SK-N-SH (cell line): ENCODE data around the gene F7. TPM values are rescaled to one million over a fixed set of nuclear protein-coding genes. Genes with fewer than 3 reads are reported as not detected.
"Not testable (repeated sequence)": the region's sequence is repeated elsewhere in the genome, so short reads cannot be mapped to it uniquely, and the experiment has no call there.

Experiments
- CTCF ChIA-PET: fragments of 300-600, 350-600 bp; formaldehyde crosslinking; extraction: SDS; loops from one replicate; lab custom pipeline; 2021; lab: Yijun Ruan, JAX
- POLR2A ChIA-PET: fragments of 350-600 bp; sonication (Branson Sonifier 250); formaldehyde crosslinking; extraction: SDS; loops from one replicate; lab custom pipeline; 2020; ENCODE audit warnings: antibody characterized with exemption, inconsistent platforms; lab: Yijun Ruan, JAX
- DNase-seq: peaks from one replicate; pipeline ENCODE4 v3.0.0; 2012
- H2AFZ ChIP-seq: fragments of 200-600 bp; sonication (generic); 2 replicates; pipeline ENCODE4 v1.8.1; 2016; ENCODE audit warnings: antibody characterized with exemption, mild to moderate bottlenecking, low read depth
- H3F3A ChIP-seq: fragments of 200-600 bp; sonication (generic); replicated peaks from 2 replicates; pipeline ENCODE3; 2016; ENCODE audit warnings: antibody characterized with exemption, mild to moderate bottlenecking; ENCODE audit not compliant: insufficient read depth
- H3K27ac ChIP-seq, 2 experiments: fragments of 200-500 bp in 1 of 2; fragments of 200-600 bp in 1 of 2; sonication (Bioruptor generic) in 1 of 2; sonication (generic), shearing (Covaris generic) in 1 of 2; 2 replicates each; pipeline versions ENCODE4 v1.5.1 to v1.6.1; 2014 to 2016; ENCODE audit warnings: low read depth in 2 of 2, inconsistent platforms in 1 of 2, low read length in 1 of 2, mild to moderate bottlenecking in 1 of 2, mixed read lengths in 1 of 2
- H3K27me3 ChIP-seq: fragments of 200-600 bp; sonication (generic), shearing (Covaris generic); 2 replicates; pipeline ENCODE4 v1.6.1; 2016; ENCODE audit warnings: mixed run types; ENCODE audit not compliant: insufficient read depth
- H3K36me3 ChIP-seq, 2 experiments: fragments of 200-500 bp in 1 of 2; fragments of 200-600 bp in 1 of 2; sonication (Bioruptor generic) in 1 of 2; sonication (generic) in 1 of 2; replicated peaks in 1 of 2; 2 replicates each; pipeline versions ENCODE3 to v1.5.1; 2014 to 2016; ENCODE audit warnings: low read length in 1 of 2, mild to moderate bottlenecking in 1 of 2; ENCODE audit not compliant: insufficient read depth in 2 of 2, control insufficient read depth in 1 of 2
- H3K4me1 ChIP-seq, 2 experiments: fragments of 200-500 bp in 1 of 2; fragments of 200-600 bp in 1 of 2; sonication (Bioruptor generic) in 1 of 2; sonication (generic), shearing (Covaris generic) in 1 of 2; 2 replicates each; pipeline versions ENCODE4 v1.5.1 to v1.6.1; 2014 to 2016; ENCODE audit warnings: low read depth in 1 of 2, low read length in 1 of 2, mixed run types in 1 of 2; ENCODE audit not compliant: insufficient read depth in 2 of 2, control insufficient read depth in 1 of 2
- H3K4me2 ChIP-seq: fragments of 200-600 bp; sonication (generic), shearing (Covaris generic); 2 replicates; pipeline ENCODE4 v1.6.1; 2017; ENCODE audit warnings: mixed run types
- H3K4me3 ChIP-seq, 2 experiments: fragments of 200-500 bp in 1 of 2; fragments of 200-600 bp in 1 of 2; sonication (Bioruptor generic) in 1 of 2; sonication (generic), shearing (Covaris generic) in 1 of 2; 2 replicates each; pipeline versions ENCODE4 v1.5.1 to v1.8.1; 2014 to 2016; ENCODE audit warnings: low read depth in 2 of 2, inconsistent platforms in 1 of 2, low read length in 1 of 2, mild to moderate bottlenecking in 1 of 2, mixed read lengths in 1 of 2, moderate library complexity in 1 of 2
- H3K79me2 ChIP-seq: fragments of 200-600 bp; sonication (generic); 2 replicates; pipeline ENCODE4 v1.8.1; 2017; ENCODE audit warnings: mild to moderate bottlenecking; ENCODE audit not compliant: insufficient read depth
- H3K9ac ChIP-seq: fragments of 200-600 bp; sonication (generic); 2 replicates; pipeline ENCODE4 v1.6.1; 2017; ENCODE audit warnings: mixed run types
- H3K9me2 ChIP-seq: fragments of 200-600 bp; sonication (generic); 2 replicates; pipeline ENCODE4 v1.6.1; 2017; ENCODE audit warnings: mixed run types
- H3K9me3 ChIP-seq: fragments of 200-600 bp; sonication (generic); 2 replicates; pipeline ENCODE4 v1.6.1; 2017; ENCODE audit warnings: mixed run types, mild to moderate bottlenecking, moderate library complexity
- H4K20me1 ChIP-seq: fragments of 200-600 bp; sonication (generic); 2 replicates; pipeline ENCODE4 v1.6.1; 2017; ENCODE audit warnings: mild to moderate bottlenecking, mixed run types; ENCODE audit not compliant: insufficient read depth
- CHD2 ChIP-seq: fragments of 150-350 bp; IDR thresholded peaks from 2 replicates; pipeline ENCODE4 v1.6.1; 2018; ENCODE audit warnings: low read length; ENCODE audit not compliant: partially characterized antibody
- ELF1 ChIP-seq: IDR thresholded peaks from 2 replicates; pipeline ENCODE4 v1.4.0; 2012
- FOSL2 ChIP-seq: IDR thresholded peaks from 2 replicates; pipeline ENCODE4 v1.4.0; 2012; ENCODE audit warnings: low read depth, mild to moderate bottlenecking, moderate library complexity, borderline replicate concordance
- FOXJ3 ChIP-seq: sonication (generic); formaldehyde crosslinking; IDR thresholded peaks from 2 replicates; pipeline ENCODE4 v1.5.1; 2020; ENCODE audit warnings: mild to moderate bottlenecking, missing genetic modification reagents
- FOXM1 ChIP-seq: IDR thresholded peaks from 2 replicates; pipeline ENCODE4 v1.4.0; 2012; ENCODE audit warnings: low read depth, mild to moderate bottlenecking
- GABPA ChIP-seq: IDR thresholded peaks from 2 replicates; pipeline ENCODE4 v1.4.0; 2012; ENCODE audit warnings: low read depth, mild to moderate bottlenecking
- IRF3 ChIP-seq: fragments of 150-350 bp; IDR thresholded peaks from 2 replicates; pipeline ENCODE4 v1.6.1; 2016; ENCODE audit warnings: mild to moderate bottlenecking, low read depth, low read length
- JUND ChIP-seq: IDR thresholded peaks from 2 replicates; pipeline ENCODE4 v1.4.0; 2012
- MAX ChIP-seq: IDR thresholded peaks from 2 replicates; pipeline ENCODE4 v1.4.0; 2012; ENCODE audit warnings: low read depth
- MXI1 ChIP-seq: IDR thresholded peaks from 2 replicates; pipeline ENCODE4 v1.6.1; 2012; ENCODE audit warnings: mild to moderate bottlenecking, low read depth, low read length, improper control_type of control experiment
- POLR2AphosphoS5 ChIP-seq: IDR thresholded peaks from 2 replicates; pipeline ENCODE4 v1.6.1; 2012; ENCODE audit warnings: low read depth, low read length
- RAD21 ChIP-seq: IDR thresholded peaks from 2 replicates; pipeline ENCODE4 v1.6.1; 2012; ENCODE audit warnings: mild to moderate bottlenecking, low read length
- RCOR1 ChIP-seq: fragments of 150-350 bp; IDR thresholded peaks from 2 replicates; pipeline ENCODE4 v1.6.1; 2017; ENCODE audit warnings: antibody characterized with exemption, low read length
- RFX5 ChIP-seq: IDR thresholded peaks from 2 replicates; pipeline ENCODE4 v1.6.1; 2012; ENCODE audit warnings: mild to moderate bottlenecking, improper control_type of control experiment, low read length
- TCF12 ChIP-seq: IDR thresholded peaks from 2 replicates; pipeline ENCODE4 v1.4.0; 2012
- ZBTB33 ChIP-seq: IDR thresholded peaks from 2 replicates; pipeline ENCODE4 v1.4.0; 2012; ENCODE audit warnings: low read depth, borderline replicate concordance
- WGBS: methylation state at CpG from one replicate; pipeline ENCODE4 v1.1.6; 2017; ENCODE audit warnings: low lambda C conversion rate; 5-methylcytosine and 5-hydroxymethylcytosine counted together
- polyA plus RNA-seq, 3 experiments: library from polyadenylated mRNA; depleted of rRNA; stranded (reverse); fragments of >200 nt; gene quantifications; 2 replicates each; pipeline ENCODE4 v1.2.3, GENCODE V29; 2012

F7 gene
- polyA plus RNA-seq, 1 of the 3 experiments (the other 2 are of a cell fraction), result not detected

- ChIA-PET POLR2A (no interaction called here), CTCF (no interaction called here)
- H3K27ac ChIP-seq, result no peak overlapping the region
- H3K9me3 ChIP-seq, result no peaks in the 10 kb centered on the region
- no peaks in the 10 kb centered on the region for H3K79me2 ChIP-seq
- H3F3A ChIP-seq, result no peaks in the 10 kb centered on the region
- no peak overlapping the region for H3K9ac ChIP-seq
- H3K4me3 ChIP-seq, result peak overlapping the region; percentile 30 to 35; a peak in 2 of 4 replicates
- TF ChIP-seq MXI1, result no peak
- no peak for TF ChIP-seq MAX
- TF ChIP-seq JUND, result no peak
- no peak for TF ChIP-seq POLR2AphosphoS5
- TF ChIP-seq TCF12, result no peak
- no peak for TF ChIP-seq RFX5
- TF ChIP-seq CHD2, result no peak
- no peak for TF ChIP-seq FOSL2
- TF ChIP-seq ZBTB33, result no peak
- TF ChIP-seq FOXM1, result no peak
- TF ChIP-seq RAD21, result no peak
- TF ChIP-seq RCOR1, result no peak
- no peak for TF ChIP-seq GABPA
- no peak for TF ChIP-seq ELF1
- TF ChIP-seq IRF3, result no peak
- TF ChIP-seq FOXJ3 (CRISPR knock-in tag), result no peak
- H3K36me3 ChIP-seq, result no peaks in the 10 kb centered on the region
- WGBS, result 53% methylated on average over 13 of the region's 49 CpGs
- H2AFZ ChIP-seq, result no peak overlapping the region; the same call in 1 of the 2 replicates
- peak; percentile 57 for DNase-seq
- H3K9me2 ChIP-seq, result no peaks in the 10 kb centered on the region
- peaks cover 0 to 2% of the 10 kb centered on the region in 2 experiments; a peak in 1 of 4 replicates for H3K4me1 ChIP-seq
- peak overlapping the region; percentile 52; the same call in 1 of the 2 replicates for H3K4me2 ChIP-seq
- peaks cover 12% of the 10 kb centered on the region for H3K27me3 ChIP-seq
- no peaks in the 10 kb centered on the region for H4K20me1 ChIP-seq
Observed at GRCh38 chr13:113110852-113111315, 5.3 kb downstream of the F7 start.

- H3K79me2 ChIP-seq, H3K9me3 ChIP-seq, H3K27ac ChIP-seq, H3K9me2 ChIP-seq, H3K4me3 ChIP-seq, H4K20me1 ChIP-seq, POLR2A ChIA-PET, DNase-seq, CTCF ChIA-PET, H3F3A ChIP-seq, H2AFZ ChIP-seq, H3K4me1 ChIP-seq, H3K4me2 ChIP-seq, H3K9ac ChIP-seq, H3K36me3 ChIP-seq: not testable (repeated sequence)
- 73% methylated on average over 5 of the region's 5 CpGs for WGBS
- H3K27me3 ChIP-seq, result peaks cover 12% of the 10 kb centered on the region
Observed at GRCh38 chr13:113111821-113112220, 6.2 kb downstream of the F7 start.

GRCh38 chr13:113112475-113112874, 6.9 kb downstream of the F7 start:
- CTCF ChIA-PET, H4K20me1 ChIP-seq, POLR2A ChIA-PET, H3K9me2 ChIP-seq, H3K27ac ChIP-seq, H3F3A ChIP-seq, H3K36me3 ChIP-seq, H3K4me3 ChIP-seq, H3K9ac ChIP-seq, H2AFZ ChIP-seq, H3K9me3 ChIP-seq, H3K79me2 ChIP-seq, H3K4me2 ChIP-seq, H3K4me1 ChIP-seq, DNase-seq: not testable (repeated sequence)
- peaks cover 12% of the 10 kb centered on the region for H3K27me3 ChIP-seq
- WGBS, result 25% methylated on average over 1 of the region's 1 CpG
